HepG2 (cell line): ENCODE results near the gene MIF4GD. TPM values are rescaled to one million over a fixed set of nuclear protein-coding genes. Genes with fewer than 3 reads are reported as not detected.

Experiments used
- LCORL ChIP-seq, 2 experiments: fragments of 450-650 bp in 1 of 2; sonication (generic) in 1 of 2; formaldehyde crosslinking in 1 of 2; IDR thresholded peaks; 2 replicates each; pipeline versions ENCODE4 v1.5.0 to v1.6.1; 2017 to 2020; ENCODE audit warnings: antibody characterized with exemption in 1 of 2, missing genetic modification reagents in 1 of 2
- MIXL1 ChIP-seq: IDR thresholded peaks from 2 replicates; pipeline ENCODE4 v1.6.1; 2016
- NONO ChIP-seq, 2 experiments: fragments of 450-650 bp in 1 of 2; sonication (generic) in 1 of 2; formaldehyde crosslinking in 1 of 2; IDR thresholded peaks in 1 of 2; conservative IDR thresholded peaks in 1 of 2; 2 replicates each; pipeline versions ENCODE4 v1.6.1 to v1.8.0; 2017 to 2022; ENCODE audit warnings: mild to moderate bottlenecking in 1 of 2, missing genetic modification reagents in 1 of 2, moderate library complexity in 1 of 2
- NR2F1 ChIP-seq, 2 experiments: fragments of 450-650 bp in 1 of 2; formaldehyde crosslinking in 1 of 2; IDR thresholded peaks; 2 replicates each; pipeline versions ENCODE4 v1.5.0 to v1.6.1; 2016 to 2020; ENCODE audit warnings: mild to moderate bottlenecking in 1 of 2, missing compliant biosample characterization in 1 of 2, missing genetic modification reagents in 1 of 2, moderate library complexity in 1 of 2
- PHF20 ChIP-seq: sonication (generic); formaldehyde crosslinking; IDR thresholded peaks from 2 replicates; pipeline ENCODE4 v1.5.0; 2020; ENCODE audit warnings: mild to moderate bottlenecking, missing genetic modification reagents
- SALL1 ChIP-seq: sonication (generic); formaldehyde crosslinking; IDR thresholded peaks from 2 replicates; pipeline ENCODE4 v1.8.0; 2022; ENCODE audit warnings: mild to moderate bottlenecking, missing genetic modification reagents
- SP4 ChIP-seq: sonication (generic); formaldehyde crosslinking; IDR thresholded peaks from 2 replicates; pipeline ENCODE4 v1.8.1; 2023; ENCODE audit warnings: mild to moderate bottlenecking, missing genetic modification reagents
- ZBTB40 ChIP-seq, 2 experiments: fragments of 450-650 bp in 1 of 2; sonication (generic) in 1 of 2; formaldehyde crosslinking in 1 of 2; IDR thresholded peaks; 2 replicates each; pipeline versions ENCODE4 v1.6.1 to v1.8.0; 2016 to 2022; ENCODE audit warnings: antibody characterized with exemption in 1 of 2, mild to moderate bottlenecking in 1 of 2, missing genetic modification reagents in 1 of 2
- ZMAT3 ChIP-seq: sonication (generic); formaldehyde crosslinking; conservative IDR thresholded peaks from 2 replicates; pipeline ENCODE4 v1.7.0; 2021; ENCODE audit warnings: missing genetic modification reagents
- ZNF275 ChIP-seq: sonication (generic); formaldehyde crosslinking; IDR thresholded peaks from 2 replicates; pipeline ENCODE4 v1.8.0; 2022; ENCODE audit warnings: missing genetic modification reagents, mild to moderate bottlenecking, inconsistent platforms, borderline replicate concordance
- ZNF567 ChIP-seq: sonication (generic); formaldehyde crosslinking; IDR thresholded peaks from 2 replicates; pipeline ENCODE4 v1.8.1; 2023; ENCODE audit warnings: mild to moderate bottlenecking, missing genetic modification reagents, borderline replicate concordance
- ZNF704 ChIP-seq: sonication (generic); formaldehyde crosslinking; IDR thresholded peaks from 2 replicates; pipeline ENCODE4 v1.8.1; 2023; ENCODE audit warnings: mild to moderate bottlenecking, inconsistent platforms, moderate library complexity, missing genetic modification reagents, borderline replicate concordance
- polyA plus RNA-seq, 8 experiments: library from polyadenylated mRNA; depleted of rRNA in 3 of 8; stranded (reverse) in 7 of 8; unstranded in 1 of 8; fragments of >200 nt; fragmentation: Illumina TruSeq in 4 of 8; extraction: Trizol in 4 of 8; gene quantifications; 2 replicates each; pipeline versions ENCODE4 v1.2.1 to v1.2.3, GENCODE V29; 2011 to 2016; ENCODE audit warnings: low read depth in 4 of 8, missing spikeins in 1 of 8, mixed read lengths in 1 of 8; ENCODE audit not compliant: insufficient read depth in 1 of 8
- total RNA-seq, 5 experiments: library from RNA; depleted of rRNA; stranded (reverse); fragments of >200 nt; fragmentation: Illumina TruSeq; extraction: Trizol; gene quantifications; 2 replicates each; pipeline ENCODE4 v1.2.3, GENCODE V29; 2016; ENCODE audit warnings: low read depth in 1 of 5

MIF4GD gene
- total and polyA plus RNA-seq, 2 of the 13 experiments (the other 11 are each of a cell fraction or from before 2014, with no cell fraction given) = 14.0 to 28.0 TPM

GRCh38 chr17:75307957-75308731, 37.1 kb upstream of the MIF4GD start (continued):
- 0 out of 2 replicates have a peak, but pooled peaks have one; percentile 2 for TF ChIP-seq MIXL1 (CRISPR knock-in tag)
- TF ChIP-seq SP4 (CRISPR knock-in tag) = peak; percentile 66; the same call in 1 of the 2 replicates
- TF ChIP-seq ZMAT3 (CRISPR knock-in tag) = peak; percentile 56
- 0 out of 2 replicates have a peak, but pooled peaks have one; percentile 60 for TF ChIP-seq ZNF567 (CRISPR knock-in tag)
- no peak for TF ChIP-seq NR2F1 (CRISPR knock-in tag; IDR thresholded peaks at IDR 0.05)
- TF ChIP-seq ZNF275 (CRISPR knock-in tag) = 0 out of 2 replicates have a peak, but pooled peaks have one; percentile 5
- no peak for TF ChIP-seq LCORL (IDR thresholded peaks at IDR 0.05)
- TF ChIP-seq LCORL (CRISPR knock-in tag; IDR thresholded peaks at IDR 0.05) = 0 out of 2 replicates have a peak, but pooled peaks have one; percentile 7
- no peak for TF ChIP-seq NONO (IDR thresholded peaks at IDR 0.05)
- peak; percentile 11; the same call in 1 of the 2 replicates for TF ChIP-seq NONO (CRISPR knock-in tag; conservative IDR thresholded peaks at IDR 0.05)
- TF ChIP-seq ZNF704 (CRISPR knock-in tag) = 0 out of 2 replicates have a peak, but pooled peaks have one; percentile 10
- TF ChIP-seq SALL1 (CRISPR knock-in tag) = peak; percentile 26; the same call in 1 of the 2 replicates
- peak; percentile 4; the same call in 1 of the 2 replicates for TF ChIP-seq PHF20 (CRISPR knock-in tag)
- TF ChIP-seq ZBTB40 (IDR thresholded peaks at IDR 0.05) = no peak
- TF ChIP-seq ZBTB40 (CRISPR knock-in tag; IDR thresholded peaks at IDR 0.05) = 0 out of 2 replicates have a peak, but pooled peaks have one; percentile 12
